NT2/D1 (cell line): Measurements from ENCODE around the gene CAMK2N2.

Experiments used
- YY1 ChIP-seq: IDR thresholded peaks from 2 replicates; pipeline ENCODE4 v1.6.1; 2011; ENCODE audit not compliant: insufficient read length, insufficient read depth
- ZNF274 ChIP-seq: IDR thresholded peaks from 2 replicates; pipeline ENCODE4 v1.6.1; 2011; ENCODE audit warnings: mild to moderate bottlenecking, low read depth, low read length

GRCh38 chr3:184277366-184277765 lies 16.0 kb upstream of the CAMK2N2 start:
- TF ChIP-seq YY1 (no peak), ZNF274 (no peak)
